Vagina (tissue), 2 donors: ENCODE data around the gene CCDC178.

Experiments
- CTCF ChIP-seq, 3 experiments: fragments of 450-650 bp in 2 of 3; fragments of 200-600 bp in 1 of 3; sonication (generic) in 1 of 3; IDR thresholded peaks; one replicate each; pipeline ENCODE4 v1.5.1; 2017 to 2019; ENCODE audit warnings: antibody characterized with exemption in 3 of 3, mild to moderate bottlenecking in 2 of 3, moderate library complexity in 2 of 3
- POLR2A ChIP-seq, 2 donors: fragments of 450-650 bp; IDR thresholded peaks; one replicate each; pipeline ENCODE4 v1.6.1; 2017; ENCODE audit warnings: antibody characterized with exemption in 2 of 2, mild to moderate bottlenecking in 2 of 2, moderate library complexity in 2 of 2
- POLR2AphosphoS5 ChIP-seq, 2 donors: sonication (generic); formaldehyde crosslinking; IDR thresholded peaks; one replicate each; pipeline ENCODE4 v1.9.0; 2017; ENCODE audit warnings: antibody characterized with exemption in 2 of 2, mild to moderate bottlenecking in 2 of 2, low read depth in 1 of 2; ENCODE audit not compliant: insufficient read depth in 1 of 2

GRCh38 chr18:33154049-33154448, 286.5 kb downstream of the CCDC178 start:
- TF ChIP-seq CTCF (IDR thresholded peaks at IDR 0.05) (no peak), POLR2AphosphoS5 (IDR thresholded peaks at IDR 0.05; ENCODE audit: insufficient read depth in 1 of 2, low read depth in 1 of 2) (no peak), POLR2A (IDR thresholded peaks at IDR 0.05) (no peak)
